OCI-LY3 (cell line): ENCODE measurements around the gene DOK1.
"Not testable (repeated sequence)": the region's sequence is repeated elsewhere in the genome, so short reads cannot be mapped to it uniquely, and the experiment has no call there.

Source experiments
- H2AFZ ChIP-seq: fragments of 200-600, 300-600 bp; shearing (Covaris generic); 2 replicates; pipeline ENCODE4 v1.6.0; 2014; ENCODE audit warnings: antibody characterized with exemption, low read depth, low read length
- H3K27ac ChIP-seq: fragments of 200-600, 300-600 bp; sonication (generic); 2 replicates; pipeline ENCODE4 v1.5.1; 2014; ENCODE audit warnings: mild to moderate bottlenecking, low read length, moderate library complexity, mixed read lengths
- H3K27me3 ChIP-seq: fragments of 200-600, 300-600 bp; sonication (generic); 2 replicates; pipeline ENCODE4 v1.6.1; 2014; ENCODE audit warnings: low read depth, low read length, mixed read lengths
- H3K36me3 ChIP-seq: fragments of 200-600, 300-600 bp; sonication (generic); replicated peaks from 2 replicates; pipeline ENCODE3; 2014; ENCODE audit warnings: low read depth, low read length, mixed read lengths
- H3K4me1 ChIP-seq: fragments of 300-600, 200-600 bp; sonication (generic); 2 replicates; pipeline ENCODE4 v1.6.1; 2014; ENCODE audit warnings: low read length, mixed read lengths
- H3K4me2 ChIP-seq: fragments of 200-600, 300-600 bp; sonication (generic); 2 replicates; pipeline ENCODE4 v1.6.1; 2014; ENCODE audit warnings: low read length, mixed read lengths
- H3K4me3 ChIP-seq: fragments of 300-600, 200-600 bp; sonication (generic); 2 replicates; pipeline ENCODE4 v1.5.1; 2014; ENCODE audit warnings: antibody characterized with exemption, mild to moderate bottlenecking, low read length, moderate library complexity
- H3K79me2 ChIP-seq: fragments of 300-600, 200-600 bp; shearing (Covaris generic); 2 replicates; pipeline ENCODE4 v1.6.1; 2014; ENCODE audit warnings: mild to moderate bottlenecking, low read length, mixed read lengths
- H3K9ac ChIP-seq: fragments of 300-600, 200-600 bp; shearing (Covaris generic); 2 replicates; pipeline ENCODE4 v1.6.0; 2014; ENCODE audit warnings: mild to moderate bottlenecking, low read length, moderate library complexity
- H3K9me3 ChIP-seq: fragments of 200-600, 300-600 bp; shearing (Covaris generic); 2 replicates; pipeline ENCODE4 v1.6.1; 2014; ENCODE audit warnings: low read length, mixed read lengths; ENCODE audit not compliant: insufficient read depth
- H4K20me1 ChIP-seq: fragments of 200-600, 300-600 bp; sonication (generic); 2 replicates; pipeline ENCODE4 v1.6.1; 2016; ENCODE audit warnings: low read length, mixed read lengths; ENCODE audit not compliant: insufficient read depth
- EZH2phosphoT487 ChIP-seq: fragments of 200-600 bp; shearing (Covaris generic); IDR thresholded peaks from 2 replicates; pipeline ENCODE4 v1.6.1; 2018; ENCODE audit warnings: antibody characterized with exemption, mixed run types, low read depth
- TF ChIP-seq, protein P1 (sequence below): fragments of 200-600, 300-600 bp; sonication (generic); IDR thresholded peaks from 2 replicates; pipeline ENCODE4 v1.5.1; 2014; ENCODE audit warnings: antibody characterized with exemption, low read length, low read depth

The DOK1 gene

DNA sequence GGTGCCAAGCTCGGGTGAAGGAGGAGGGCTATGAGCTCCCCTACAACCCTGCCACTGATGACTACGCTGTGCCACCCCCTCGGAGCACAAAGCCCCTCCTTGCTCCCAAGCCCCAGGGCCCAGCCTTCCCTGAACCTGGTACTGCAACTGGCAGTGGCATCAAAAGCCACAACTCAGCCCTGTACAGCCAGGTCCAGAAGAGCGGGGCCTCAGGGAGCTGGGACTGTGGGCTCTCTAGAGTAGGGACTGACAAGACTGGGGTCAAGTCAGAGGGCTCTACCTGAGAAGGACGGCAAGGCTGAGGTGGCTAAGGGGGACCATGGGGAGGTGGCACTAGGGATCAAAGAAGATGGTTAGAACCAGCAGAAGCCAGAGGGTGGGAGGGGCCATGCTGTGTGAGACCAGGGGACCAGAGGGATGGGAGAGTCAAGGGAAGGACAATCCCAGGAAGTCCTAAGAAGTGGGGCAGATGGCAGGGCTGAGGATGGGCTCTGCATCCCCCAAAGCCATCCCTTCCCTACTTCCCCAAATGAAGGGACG is 2.4 kb downstream of the DOK1 start:
- Histone ChIP-seq H3K4me1 (peaks cover 11% of the 10 kb centered on the region), H3K79me2 (peaks cover 3% of the 10 kb centered on the region; the same call in 1 of the 2 replicates), H3K27ac (no peak overlapping the region), H3K4me2 (no peak overlapping the region), H2AFZ (no peak overlapping the region), H3K9ac (no peak overlapping the region), H3K9me3 (no peaks in the 10 kb centered on the region), H3K27me3 (peaks cover 12% of the 10 kb centered on the region; the same call in 1 of the 2 replicates), H4K20me1 (no peaks in the 10 kb centered on the region), H3K36me3 (no peaks in the 10 kb centered on the region), H3K4me3 (no peak overlapping the region)
- TF ChIP-seq, protein P1, sequence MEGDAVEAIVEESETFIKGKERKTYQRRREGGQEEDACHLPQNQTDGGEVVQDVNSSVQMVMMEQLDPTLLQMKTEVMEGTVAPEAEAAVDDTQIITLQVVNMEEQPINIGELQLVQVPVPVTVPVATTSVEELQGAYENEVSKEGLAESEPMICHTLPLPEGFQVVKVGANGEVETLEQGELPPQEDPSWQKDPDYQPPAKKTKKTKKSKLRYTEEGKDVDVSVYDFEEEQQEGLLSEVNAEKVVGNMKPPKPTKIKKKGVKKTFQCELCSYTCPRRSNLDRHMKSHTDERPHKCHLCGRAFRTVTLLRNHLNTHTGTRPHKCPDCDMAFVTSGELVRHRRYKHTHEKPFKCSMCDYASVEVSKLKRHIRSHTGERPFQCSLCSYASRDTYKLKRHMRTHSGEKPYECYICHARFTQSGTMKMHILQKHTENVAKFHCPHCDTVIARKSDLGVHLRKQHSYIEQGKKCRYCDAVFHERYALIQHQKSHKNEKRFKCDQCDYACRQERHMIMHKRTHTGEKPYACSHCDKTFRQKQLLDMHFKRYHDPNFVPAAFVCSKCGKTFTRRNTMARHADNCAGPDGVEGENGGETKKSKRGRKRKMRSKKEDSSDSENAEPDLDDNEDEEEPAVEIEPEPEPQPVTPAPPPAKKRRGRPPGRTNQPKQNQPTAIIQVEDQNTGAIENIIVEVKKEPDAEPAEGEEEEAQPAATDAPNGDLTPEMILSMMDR = no peak
- no peak for TF ChIP-seq EZH2phosphoT487

DNA sequence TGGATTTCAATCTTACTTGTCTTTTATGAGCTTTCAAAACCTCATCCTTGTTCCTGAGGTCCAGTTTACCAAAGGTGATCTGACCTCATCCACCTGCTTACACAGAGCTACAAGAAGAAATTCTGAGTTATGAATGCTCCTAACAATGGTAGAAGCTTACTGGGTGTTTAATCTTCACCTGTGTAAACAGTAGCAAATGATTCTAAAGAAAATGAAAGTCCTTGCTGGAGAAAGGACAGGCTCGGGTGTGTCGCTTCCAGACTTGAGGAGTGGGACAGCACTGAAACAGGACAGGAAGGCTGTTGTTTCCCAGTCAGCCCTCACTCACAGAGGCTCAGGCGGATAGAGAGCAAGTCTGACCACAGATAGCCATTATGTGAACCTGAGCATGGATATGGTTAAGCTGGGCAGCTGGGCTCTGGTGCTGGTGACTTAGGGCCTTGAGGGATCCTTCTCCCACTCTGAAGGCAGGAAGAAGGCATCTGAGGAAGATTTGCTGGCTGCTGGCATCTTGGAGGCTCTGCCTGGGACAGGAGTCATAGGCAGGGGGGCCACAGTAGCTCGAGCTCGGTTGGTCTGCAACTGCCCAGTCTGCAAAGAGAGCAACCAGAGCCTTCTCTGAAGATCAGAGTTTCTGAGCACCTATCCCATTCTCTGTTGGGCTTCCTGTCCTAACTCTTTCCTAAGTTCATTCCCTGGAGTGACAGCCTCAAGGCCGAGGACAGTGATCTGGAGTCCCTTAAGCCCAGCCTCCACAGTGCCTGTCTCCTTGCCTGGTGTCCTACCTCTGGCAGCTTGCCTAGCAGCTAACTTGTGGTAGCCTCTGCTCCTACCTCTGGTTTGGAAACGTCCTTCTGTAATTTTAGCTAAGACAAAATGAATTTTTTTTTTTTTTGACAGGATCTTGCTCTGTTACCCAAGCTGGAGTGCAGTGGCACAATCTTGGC is 4.0 kb downstream of the DOK1 start:
- Histone ChIP-seq H4K20me1 (no peaks in the 10 kb centered on the region), H3K9ac (no peak overlapping the region), H3K4me2 (no peak overlapping the region), H2AFZ (no peak overlapping the region), H3K27me3 (peaks cover 12% of the 10 kb centered on the region; the same call in 1 of the 2 replicates), H3K9me3 (no peaks in the 10 kb centered on the region), H3K4me3 (no peak overlapping the region), H3K79me2 (peaks cover 3% of the 10 kb centered on the region; the same call in 1 of the 2 replicates), H3K36me3 (no peaks in the 10 kb centered on the region), H3K27ac (no peak overlapping the region), H3K4me1 (peaks cover 8% of the 10 kb centered on the region)
- no peak for TF ChIP-seq EZH2phosphoT487
- TF ChIP-seq, protein P1 = no peak

DNA sequence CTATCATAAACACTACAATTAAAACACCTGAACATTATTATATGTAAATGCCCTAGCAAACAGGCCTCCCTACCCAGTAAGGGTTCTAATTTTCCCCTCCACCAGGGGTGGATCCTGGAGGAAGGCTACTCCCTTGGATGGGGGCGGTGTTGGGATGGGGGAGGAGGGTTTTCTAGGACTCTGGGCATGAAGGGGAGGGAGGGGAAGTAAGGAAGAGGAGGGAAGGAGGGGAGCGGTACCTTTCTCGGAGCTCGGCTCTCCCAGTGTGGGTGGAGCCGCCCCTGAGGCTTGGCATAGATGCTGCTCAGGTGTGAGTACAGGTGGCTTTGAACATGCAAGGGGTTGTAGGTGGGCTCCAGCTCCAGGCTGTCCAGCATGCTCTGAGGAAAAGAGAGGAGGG is 5.4 kb downstream of the DOK1 start:
- H3K9ac ChIP-seq = no peak overlapping the region
- peaks cover 12% of the 10 kb centered on the region for H3K27me3 ChIP-seq
- H3K9me3 ChIP-seq = no peaks in the 10 kb centered on the region
- no peak overlapping the region for H2AFZ ChIP-seq
- H4K20me1 ChIP-seq = no peaks in the 10 kb centered on the region
- H3K4me3 ChIP-seq = no peak overlapping the region
- H3K4me2 ChIP-seq = no peak overlapping the region
- H3K36me3 ChIP-seq = no peaks in the 10 kb centered on the region
- no peak overlapping the region for H3K27ac ChIP-seq
- H3K79me2 ChIP-seq = peaks cover 3% of the 10 kb centered on the region; the same call in 1 of the 2 replicates
- TF ChIP-seq, protein P1 = no peak
- no peak for TF ChIP-seq EZH2phosphoT487
- H3K4me1 ChIP-seq = peaks cover 5% of the 10 kb centered on the region

DNA sequence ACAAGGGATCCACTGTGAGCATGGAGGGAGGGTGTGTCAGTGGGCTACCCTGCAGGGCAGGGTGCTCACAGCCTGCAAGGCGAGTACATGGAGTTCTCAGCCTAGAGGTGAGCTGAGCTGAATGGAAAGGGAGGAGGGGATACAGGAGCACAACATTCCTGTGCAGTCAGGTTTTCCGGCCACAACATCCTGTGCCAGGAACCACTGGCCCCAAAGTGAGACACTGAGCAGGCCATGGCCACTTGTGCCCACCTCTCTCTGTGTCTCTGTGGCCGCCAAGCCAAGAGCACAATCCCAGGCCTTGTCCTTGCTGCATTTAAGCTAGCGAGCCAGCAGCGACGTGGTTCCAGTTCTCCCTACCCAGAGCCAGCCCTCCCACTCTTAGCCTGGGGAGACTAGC is 6.1 kb downstream of the DOK1 start:
- Histone ChIP-seq H4K20me1 (no peaks in the 10 kb centered on the region), H3K9ac (no peak overlapping the region), H3K4me2 (no peak overlapping the region), H3K79me2 (no peaks in the 10 kb centered on the region), H3K27me3 (peaks cover 12% of the 10 kb centered on the region), H3K4me3 (no peak overlapping the region), H3K4me1 (peaks cover 2% of the 10 kb centered on the region), H3K36me3 (no peaks in the 10 kb centered on the region), H2AFZ (no peak overlapping the region), H3K9me3 (no peaks in the 10 kb centered on the region), H3K27ac (no peak overlapping the region)
- TF ChIP-seq EZH2phosphoT487 = no peak
- TF ChIP-seq, protein P1 = no peak

DNA sequence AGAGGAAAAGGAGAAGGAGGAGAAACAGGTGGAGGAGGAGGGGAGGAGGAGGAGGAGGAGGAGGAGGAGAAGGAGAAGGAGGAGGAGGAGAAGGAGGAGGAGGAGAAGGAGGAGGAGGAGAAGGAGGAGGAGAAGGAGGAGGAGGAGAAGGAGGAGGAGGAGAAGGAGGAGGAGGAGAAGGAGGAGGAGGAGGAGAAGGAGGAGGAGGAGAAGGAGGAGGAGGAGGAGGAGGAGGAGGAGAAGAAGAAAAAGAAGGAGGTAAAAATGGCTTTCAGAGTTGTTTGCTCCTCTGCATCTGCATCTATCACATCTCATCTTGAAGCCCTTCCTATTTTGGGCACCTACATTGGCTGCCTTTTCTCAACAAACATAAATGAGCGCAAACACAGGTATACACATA is 6.5 kb downstream of the DOK1 start:
- not testable (repeated sequence) for H3K27ac ChIP-seq, H4K20me1 ChIP-seq, H3K36me3 ChIP-seq, H3K4me3 ChIP-seq, H3K79me2 ChIP-seq, H3K9ac ChIP-seq, H3K4me1 ChIP-seq, H2AFZ ChIP-seq, H3K9me3 ChIP-seq, H3K4me2 ChIP-seq
- H3K27me3 ChIP-seq = peaks cover 12% of the 10 kb centered on the region
